Measurements from ENCODE around the gene KRTAP10-6.

DNA sequence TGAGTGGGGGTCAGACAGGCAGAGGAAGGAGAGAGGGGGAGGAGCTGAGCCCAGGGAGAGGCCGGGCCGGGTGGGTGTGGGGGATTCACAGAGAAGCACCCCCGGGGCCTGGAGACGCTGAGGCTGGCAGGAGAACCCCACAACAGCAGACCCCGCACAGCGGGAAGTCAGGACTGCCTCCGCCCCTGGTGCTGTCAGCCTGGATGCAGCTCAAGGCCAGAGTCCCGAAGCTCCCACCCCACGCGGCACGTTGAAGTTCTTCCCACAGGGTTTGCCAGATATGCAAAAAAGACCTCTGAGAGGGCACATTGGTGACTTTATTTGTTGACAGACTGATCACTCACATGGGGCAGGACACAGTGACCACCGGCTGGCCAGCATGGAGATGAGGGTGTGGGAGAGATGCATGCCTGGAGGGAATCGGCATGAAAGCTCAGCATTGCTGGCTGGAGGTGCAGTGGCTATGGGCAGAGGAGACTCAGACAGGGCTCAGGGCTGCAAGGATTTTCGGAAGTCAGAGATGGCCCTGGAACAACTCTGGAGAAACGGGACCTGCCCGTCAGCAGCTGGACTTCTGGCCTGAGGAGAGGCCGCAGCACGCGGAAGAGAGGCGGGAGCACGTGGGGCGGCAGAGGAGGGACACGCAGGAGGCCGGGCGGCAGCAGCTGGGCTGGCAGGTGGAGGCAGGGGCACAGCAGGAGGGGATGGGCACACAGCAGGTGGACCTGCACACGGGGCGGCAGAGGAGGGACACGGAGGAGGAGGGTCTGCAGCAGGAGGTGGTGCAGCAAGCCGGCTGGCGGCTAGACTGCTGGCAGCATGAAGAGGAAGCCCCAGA lies 34.6 kb downstream of the KRTAP10-6 start:
- TF ChIP-seq CTCF (IDR thresholded peaks at IDR 0.05; ENCODE audit: low read depth, low read length) (no peak), EZH2phosphoT487 (IDR thresholded peaks at IDR 0.05; ENCODE audit: low read depth) (no peak)

Measured in OCI-LY3 (cell line).